Loucy (cell line): ENCODE results near the gene DPYSL4.

Experiments used
- CTCF ChIP-seq: fragments of 200-600 bp; sonication (generic); conservative IDR thresholded peaks from 2 replicates; pipeline ENCODE4 v1.5.1; 2014; ENCODE audit warnings: mild to moderate bottlenecking, antibody characterized with exemption, low read length
- EZH2phosphoT487 ChIP-seq: fragments of 200-600 bp; IDR thresholded peaks from 2 replicates; pipeline ENCODE4 v1.6.1; 2018; ENCODE audit warnings: antibody characterized with exemption, mild to moderate bottlenecking, moderate library complexity, borderline replicate concordance

GRCh38 chr10:132225849-132226205 lies 39.1 kb downstream of the DPYSL4 start:
- TF ChIP-seq CTCF, result no peak
- TF ChIP-seq EZH2phosphoT487, result no peak
